B cell (primary cell): ENCODE results near the gene ABCD4. TPM values are rescaled to one million over a fixed set of nuclear protein-coding genes. Genes with fewer than 3 reads are reported as not detected.

Source experiments
- ATAC-seq: fragments of 200-7000 bp; cut with Tn5 transposase; one replicate; pipeline ENCODE4 v1.10.0; 2021; ENCODE audit warnings: low read depth, mild to moderate bottlenecking, moderate number of reproducible peaks, moderate library complexity
- CTCF ChIA-PET: fragments of 350-600 bp; sonication (Branson Sonifier 250); formaldehyde crosslinking; loops from one replicate; lab custom pipeline; 2021; ENCODE audit warnings: antibody characterized with exemption, inconsistent platforms; lab: Charles Lee
- POLR2A ChIA-PET: fragments of 350-600 bp; sonication (Branson Sonifier 250); formaldehyde crosslinking; loops from one replicate; lab custom pipeline; 2021; ENCODE audit warnings: antibody characterized with exemption; lab: Charles Lee
- DNase-seq: peaks from one replicate; pipeline ENCODE4 v3.0.0; 2013
- H2AFZ ChIP-seq: 2 replicates; pipeline ENCODE4 v1.6.1; 2012; ENCODE audit warnings: mild to moderate bottlenecking, low read depth, low read length; ENCODE audit not compliant: insufficient read depth, poor library complexity, severe bottlenecking
- H3K27ac ChIP-seq, 2 donors: 1 replicate in 1 of 2; 2 replicates in 1 of 2; pipeline ENCODE4 v1.5.1; 2012 to 2013; ENCODE audit warnings: low read length in 2 of 2, mild to moderate bottlenecking in 2 of 2, moderate library complexity in 1 of 2
- H3K27me3 ChIP-seq, 4 experiments: fragments of 200-600 bp in 1 of 4; sonication (generic) in 1 of 4; replicated peaks in 1 of 4; 1 replicate in 2 of 4; 2 replicates in 2 of 4; pipeline versions ENCODE4 v1.6.1 to v1.7.0; 2013 to 2016; ENCODE audit warnings: low read length in 3 of 4, mild to moderate bottlenecking in 2 of 4, mixed read lengths in 1 of 4, moderate library complexity in 1 of 4; ENCODE audit not compliant: insufficient read depth in 4 of 4, control insufficient read depth in 3 of 4; ENCODE audit errors: control extremely low read depth in 1 of 4
- H3K36me3 ChIP-seq, 2 experiments: replicated peaks in 1 of 2; 1 replicate in 1 of 2; 2 replicates in 1 of 2; pipeline versions ENCODE4 v1.6.1 to v1.7.1; 2013; ENCODE audit warnings: low read length in 1 of 2; ENCODE audit not compliant: insufficient read depth in 2 of 2, control insufficient read depth in 1 of 2; ENCODE audit errors: control extremely low read depth in 1 of 2, extremely low read depth in 1 of 2
- H3K4me1 ChIP-seq, 2 donors: fragments of 200-600 bp in 1 of 2; sonication (generic) in 1 of 2; 1 replicate in 1 of 2; 2 replicates in 1 of 2; pipeline versions ENCODE4 v1.5.1 to v1.6.1; 2013 to 2017; ENCODE audit warnings: low read length in 2 of 2; ENCODE audit not compliant: control insufficient read depth in 2 of 2, insufficient read depth in 2 of 2
- H3K4me2 ChIP-seq: replicated peaks from 2 replicates; pipeline ENCODE3; 2012; ENCODE audit warnings: mild to moderate bottlenecking, low read depth, low read length; ENCODE audit not compliant: poor library complexity, severe bottlenecking
- H3K4me3 ChIP-seq, 5 experiments: fragments of 200-600 bp in 1 of 5; sonication (generic) in 1 of 5; 1 replicate in 3 of 5; 2 replicates in 2 of 5; pipeline versions ENCODE4 v1.5.1 to v1.7.0; 2011 to 2016; ENCODE audit warnings: low read length in 4 of 5, mild to moderate bottlenecking in 4 of 5, low read depth in 2 of 5, control low read depth in 1 of 5, moderate library complexity in 1 of 5; ENCODE audit not compliant: insufficient read depth in 1 of 5; ENCODE audit errors: control extremely low read depth in 1 of 5, extremely low read depth in 1 of 5
- H3K79me2 ChIP-seq: fragments of 200-600 bp; sonication (generic); one replicate; pipeline ENCODE4 v1.6.0; 2016; ENCODE audit warnings: low read length; ENCODE audit not compliant: control insufficient read depth, insufficient read depth
- H3K9ac ChIP-seq: fragments of 200-600 bp; sonication (generic); 2 replicates; pipeline ENCODE4 v1.6.1; 2017; ENCODE audit warnings: mild to moderate bottlenecking, low read length, moderate library complexity
- H3K9me3 ChIP-seq, 3 donors: one replicate each; pipeline versions ENCODE4 v1.6.1 to v1.7.1; 2013; ENCODE audit warnings: low read length in 2 of 3; ENCODE audit not compliant: control insufficient read depth in 2 of 3, insufficient read depth in 1 of 3; ENCODE audit errors: control extremely low read depth in 1 of 3
- H4K20me1 ChIP-seq: 2 replicates; pipeline ENCODE4 v1.6.0; 2012; ENCODE audit warnings: mild to moderate bottlenecking, low read length; ENCODE audit not compliant: insufficient read depth, control insufficient read depth, poor library complexity, severe bottlenecking
- H3K27ac Mint-ChIP-seq: one replicate; pipeline ENCODE4 v1.8.0; 2021; ENCODE audit warnings: mixed read lengths
- H3K27me3 Mint-ChIP-seq: one replicate; pipeline ENCODE4 v1.8.0; 2021; ENCODE audit warnings: mixed read lengths
- H3K4me1 Mint-ChIP-seq: one replicate; pipeline ENCODE4 v1.8.0; 2021; ENCODE audit warnings: mixed read lengths
- H3K4me3 Mint-ChIP-seq: one replicate; pipeline ENCODE4 v1.8.0; 2021; ENCODE audit warnings: mixed read lengths
- H3K9me3 Mint-ChIP-seq: one replicate; pipeline ENCODE4 v1.8.0; 2022; ENCODE audit warnings: mixed read lengths; ENCODE audit not compliant: insufficient read depth
- EZH2 ChIP-seq: IDR thresholded peaks from 2 replicates; pipeline ENCODE4 v1.6.1; 2012; ENCODE audit warnings: borderline replicate concordance, low read depth, mild to moderate bottlenecking, moderate library complexity, low read length; ENCODE audit not compliant: insufficient read depth, poor library complexity, severe bottlenecking
- WGBS: methylation state at CpG from one replicate; pipeline ENCODE4 v1.1.5; 2013; ENCODE audit warnings: missing lambda C conversion rate; ENCODE audit not compliant: insufficient coverage; 5-methylcytosine and 5-hydroxymethylcytosine counted together
- intact Hi-C: fragments of 100-400 bp; cut with micrococcal nuclease; formaldehyde crosslinking; loops from one replicate; pipeline ENCODE4 v1.10.0; 2022
- polyA plus RNA-seq: library from polyadenylated mRNA; depleted of rRNA; stranded (reverse); fragments of >200 nt; gene quantifications from 2 replicates; pipeline ENCODE4 v1.2.3, GENCODE V29; 2012
- total RNA-seq, 2 donors: library from RNA; stranded (reverse); fragments of 120-200 nt in 1 of 2; gene quantifications; 1 replicate in 1 of 2; 2 replicates in 1 of 2; pipeline versions ENCODE4 v1.2.3 to v1.2.4, GENCODE V29; 2013 to 2022
- TF ChIP-seq, protein P1 (sequence below): fragments of 200-600 bp; IDR thresholded peaks from one replicate; pipeline ENCODE4 v1.8.0; 2022; ENCODE audit warnings: antibody characterized with exemption, mild to moderate bottlenecking

The ABCD4 gene
- total and polyA plus RNA-seq, 2 donors (not counting 1 experiment from before 2014, with no cell fraction given), result 90.0 to 125 TPM

DNA sequence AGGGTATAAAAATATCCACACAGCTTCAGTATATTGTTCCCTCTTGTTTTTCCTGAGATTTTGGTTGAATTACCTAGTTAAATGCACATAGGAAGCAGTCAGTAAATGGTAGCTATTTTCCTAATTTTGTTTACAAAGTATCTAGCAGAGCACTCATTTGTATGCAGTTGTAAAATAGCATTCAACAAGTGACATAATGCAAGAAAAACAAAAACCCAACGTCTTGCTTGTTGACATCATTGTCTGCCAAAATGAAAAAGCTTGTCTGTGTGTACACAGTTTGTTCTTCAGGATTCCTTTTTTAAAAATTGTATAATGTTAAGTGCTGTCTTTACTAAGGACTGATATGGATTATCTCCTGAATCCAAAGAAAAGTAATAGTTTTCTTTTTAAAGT is 48.2 kb upstream of the ABCD4 start:
- H3K79me2 ChIP-seq, result no peaks in the 10 kb centered on the region
- H3K4me1 ChIP-seq, result no peaks in the 10 kb centered on the region
- H2AFZ ChIP-seq, result no peak overlapping the region
- no CpG with 5 or more reads among the region's 1 CpG for whole genome bisulfite sequencing
- no peaks in the 10 kb centered on the region for H3K4me1 Mint-ChIP-seq
- POLR2A ChIA-PET, result no interaction called here
- no peak overlapping the region for H3K4me3 Mint-ChIP-seq
- no peak for DNase-seq
- H3K9me3 ChIP-seq, result no peaks in the 10 kb centered on the region
- no peak overlapping the region for H3K27ac Mint-ChIP-seq
- no peaks in the 10 kb centered on the region for H3K27me3 ChIP-seq
- TF ChIP-seq, protein P1, sequence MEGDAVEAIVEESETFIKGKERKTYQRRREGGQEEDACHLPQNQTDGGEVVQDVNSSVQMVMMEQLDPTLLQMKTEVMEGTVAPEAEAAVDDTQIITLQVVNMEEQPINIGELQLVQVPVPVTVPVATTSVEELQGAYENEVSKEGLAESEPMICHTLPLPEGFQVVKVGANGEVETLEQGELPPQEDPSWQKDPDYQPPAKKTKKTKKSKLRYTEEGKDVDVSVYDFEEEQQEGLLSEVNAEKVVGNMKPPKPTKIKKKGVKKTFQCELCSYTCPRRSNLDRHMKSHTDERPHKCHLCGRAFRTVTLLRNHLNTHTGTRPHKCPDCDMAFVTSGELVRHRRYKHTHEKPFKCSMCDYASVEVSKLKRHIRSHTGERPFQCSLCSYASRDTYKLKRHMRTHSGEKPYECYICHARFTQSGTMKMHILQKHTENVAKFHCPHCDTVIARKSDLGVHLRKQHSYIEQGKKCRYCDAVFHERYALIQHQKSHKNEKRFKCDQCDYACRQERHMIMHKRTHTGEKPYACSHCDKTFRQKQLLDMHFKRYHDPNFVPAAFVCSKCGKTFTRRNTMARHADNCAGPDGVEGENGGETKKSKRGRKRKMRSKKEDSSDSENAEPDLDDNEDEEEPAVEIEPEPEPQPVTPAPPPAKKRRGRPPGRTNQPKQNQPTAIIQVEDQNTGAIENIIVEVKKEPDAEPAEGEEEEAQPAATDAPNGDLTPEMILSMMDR, result no peak
- no peak for TF ChIP-seq EZH2
- no peaks in the 10 kb centered on the region for H3K9me3 Mint-ChIP-seq
- intact Hi-C loops, result no loop called here
- no peak overlapping the region for H3K4me2 ChIP-seq
- peaks cover 6% of the 10 kb centered on the region for H3K27me3 Mint-ChIP-seq
- H3K27ac ChIP-seq, result no peak overlapping the region
- H4K20me1 ChIP-seq, result no peaks in the 10 kb centered on the region
- no peak for ATAC-seq
- no peak overlapping the region for H3K4me3 ChIP-seq
- no peaks in the 10 kb centered on the region for H3K36me3 ChIP-seq
- H3K9ac ChIP-seq, result no peak overlapping the region
- CTCF ChIA-PET, result no interaction called here

DNA sequence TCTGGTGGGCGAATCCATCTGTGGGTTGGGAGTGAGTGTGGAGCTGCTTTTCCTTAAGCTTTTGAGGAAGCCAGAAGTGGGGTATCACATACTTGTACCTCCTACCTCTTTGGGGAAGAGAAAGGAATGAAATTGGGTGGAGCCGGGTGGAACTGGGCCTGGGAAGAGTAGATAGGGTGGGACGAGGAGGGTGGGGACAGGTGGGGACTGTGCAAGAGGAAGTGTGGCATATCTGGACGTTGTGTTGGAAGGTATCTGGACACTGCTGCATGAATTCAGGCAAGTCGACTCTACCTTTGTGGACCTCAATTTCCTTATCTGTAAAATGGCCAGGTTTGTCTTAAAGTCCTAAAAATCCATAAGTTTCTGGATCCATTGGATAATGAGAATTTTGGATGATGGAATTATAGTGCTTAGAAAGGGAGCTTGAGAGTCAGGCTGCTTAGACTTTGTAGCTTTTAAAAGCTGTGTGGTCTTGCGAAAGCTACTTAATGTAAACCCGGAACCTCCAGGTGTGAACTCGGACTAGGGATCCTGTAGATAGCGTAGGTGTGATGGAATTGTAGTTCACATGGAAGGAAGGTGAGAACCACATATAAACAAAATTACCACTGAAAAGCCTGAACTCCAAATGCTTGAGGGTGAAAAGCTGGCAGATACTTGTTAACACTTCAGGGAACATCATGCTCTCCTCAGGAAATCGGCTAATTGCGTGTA is 47.6 kb upstream of the ABCD4 start:
- Mint-ChIP-seq H3K27ac (no peak overlapping the region), H3K9me3 (no peaks in the 10 kb centered on the region), H3K27me3 (peaks cover 6% of the 10 kb centered on the region), H3K4me1 (no peaks in the 10 kb centered on the region), H3K4me3 (no peak overlapping the region)
- H3K27me3 ChIP-seq, result no peaks in the 10 kb centered on the region
- no peak overlapping the region for H3K4me2 ChIP-seq
- no peaks in the 10 kb centered on the region for H3K9me3 ChIP-seq
- TF ChIP-seq, protein P1, result no peak
- TF ChIP-seq EZH2, result no peak
- H3K27ac ChIP-seq, result no peak overlapping the region
- no peaks in the 10 kb centered on the region for H3K79me2 ChIP-seq
- WGBS, result 74% methylated on average over 4 of the region's 11 CpGs
- no peaks in the 10 kb centered on the region for H3K4me1 ChIP-seq
- CTCF ChIA-PET, result no interaction called here
- no peaks in the 10 kb centered on the region for H4K20me1 ChIP-seq
- no peak overlapping the region for H2AFZ ChIP-seq
- no peak overlapping the region for H3K9ac ChIP-seq
- no peak for ATAC-seq
- POLR2A ChIA-PET, result interaction anchor here (1.1 kb wide), 1 partner anchor 25 kb away, joined by 3 read pairs; no protein-coding TSS in a partner anchor
- H3K36me3 ChIP-seq, result no peaks in the 10 kb centered on the region
- intact Hi-C loops, result no loop called here
- H3K4me3 ChIP-seq, result no peak overlapping the region
- DNase-seq, result no peak
